GM12873 (cell line): Measurements from ENCODE around the gene IL23R.

Source experiments
- CTCF ChIP-seq: IDR thresholded peaks from 2 replicates; pipeline ENCODE4 v1.5.1; 2012; ENCODE audit warnings: low read depth, mild to moderate bottlenecking, moderate library complexity, low read length, control low read depth; ENCODE audit not compliant: insufficient read depth; ENCODE audit errors: missing control alignments

IL23R gene

GRCh38 chr1:67306547-67306946, 140.3 kb downstream of the IL23R start:
- no peak for TF ChIP-seq CTCF

DNA sequence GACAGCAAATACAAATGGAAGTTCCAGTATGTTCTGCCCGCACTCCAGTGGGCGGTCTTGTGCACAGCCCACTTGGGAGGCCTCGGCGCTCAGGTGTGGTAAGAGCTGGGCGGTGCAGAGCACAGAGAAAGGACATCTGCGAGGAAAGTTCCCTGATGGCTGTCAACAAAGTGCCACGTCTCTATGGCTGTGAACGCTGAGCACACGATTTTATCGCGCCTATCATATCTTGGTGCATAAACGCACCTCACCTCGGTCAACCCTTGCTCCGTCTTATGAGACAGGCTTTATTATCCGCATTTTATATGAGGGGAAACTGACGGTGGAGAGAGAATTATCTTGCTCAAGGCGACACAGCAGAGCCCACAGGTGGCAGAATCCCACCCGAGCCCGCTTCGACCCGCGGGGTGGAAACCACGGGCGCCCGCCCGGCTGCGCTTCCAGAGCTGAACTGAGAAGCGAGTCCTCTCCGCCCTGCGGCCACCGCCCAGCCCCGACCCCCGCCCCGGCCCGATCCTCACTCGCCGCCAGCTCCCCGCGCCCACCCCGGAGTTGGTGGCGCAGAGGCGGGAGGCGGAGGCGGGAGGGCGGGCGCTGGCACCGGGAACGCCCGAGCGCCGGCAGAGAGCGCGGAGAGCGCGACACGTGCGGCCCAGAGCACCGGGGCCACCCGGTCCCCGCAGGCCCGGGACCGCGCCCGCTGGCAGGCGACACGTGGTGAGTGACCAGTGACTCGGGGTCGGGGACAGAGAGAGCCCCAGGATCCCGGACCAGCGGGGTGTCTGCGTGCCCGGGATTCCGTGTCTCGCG, 141.2 kb downstream of the IL23R start, which contains the start of gene IL12RB2:
Gene IL12RB2, plus strand, starts transcription at position 623 of the 810 bp plus-strand sequence. CDS start 12,496 bp downstream, outside the sequence.
- no peak for TF ChIP-seq CTCF

DNA sequence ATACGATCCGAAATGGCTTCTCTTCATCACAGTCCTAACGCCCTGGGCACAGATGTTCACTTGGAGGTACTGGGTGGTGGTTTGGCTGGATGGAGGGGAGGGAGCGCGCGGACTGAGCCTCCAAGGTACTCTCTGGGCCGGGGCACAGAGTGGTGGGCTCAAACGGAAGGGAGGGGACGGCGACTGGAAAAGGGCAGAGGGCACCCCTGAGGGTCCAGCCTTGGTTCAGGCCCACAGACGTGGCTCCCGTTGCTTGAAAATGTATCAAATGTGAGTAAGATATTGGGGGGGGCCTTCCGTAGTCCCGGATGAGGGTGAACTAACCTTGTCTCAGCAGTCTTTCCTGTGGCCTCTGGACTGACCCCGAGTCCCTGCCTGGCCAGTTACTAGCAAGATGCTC, 141.9 kb downstream of the IL23R start:
- no peak for TF ChIP-seq CTCF
